ENCODE results near the gene PHF1. TPM values are rescaled to one million over a fixed set of nuclear protein-coding genes. Genes with fewer than 3 reads are reported as not detected.

Gene PHF1
- polyA plus RNA-seq, 5 donors, result 53.1 to 88.9 (median 82.8) TPM

DNA sequence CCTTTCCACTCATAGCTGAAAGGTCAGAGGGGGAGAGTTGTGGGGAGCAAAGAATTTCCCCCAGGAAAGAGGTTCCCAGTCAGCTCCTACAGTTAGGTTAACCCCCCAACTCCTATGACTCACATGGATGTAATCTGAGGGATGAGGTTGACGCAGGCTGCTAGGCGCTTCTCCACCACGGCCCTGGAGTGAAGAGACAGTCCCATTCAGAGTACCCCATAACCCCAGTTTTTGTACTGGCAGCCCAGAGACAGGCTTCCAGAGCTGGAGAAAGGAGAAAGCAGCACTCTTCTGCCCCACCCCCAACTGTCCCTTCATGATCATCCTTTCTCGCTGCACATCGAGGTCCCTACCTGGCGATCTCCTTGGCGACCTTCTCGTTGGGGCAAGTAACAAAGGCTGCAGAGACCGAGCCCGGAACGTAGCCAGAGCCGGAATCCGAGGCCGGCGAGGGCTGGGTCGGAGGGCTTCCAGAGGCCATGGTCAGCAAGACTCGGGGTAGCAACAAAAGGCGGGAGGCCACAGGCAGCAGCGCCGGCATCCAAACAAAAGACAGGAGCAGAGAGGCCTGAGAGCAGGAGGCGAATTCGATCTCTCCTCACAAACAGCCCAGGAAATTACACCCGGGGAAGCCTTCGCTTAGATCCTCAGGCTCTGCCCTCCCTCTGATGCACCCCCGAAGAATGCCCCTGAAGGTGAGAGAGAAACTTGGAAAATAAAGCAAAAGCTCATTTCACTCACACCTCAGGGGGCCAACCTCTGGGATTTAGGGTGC is 6.5 kb downstream of the PHF1 start:
- no peak for DNase-seq

GRCh38 chr6:33417903-33418689 is 7.3 kb downstream of the PHF1 start, which contains the start of gene CUTA:
Gene CUTA, minus strand, starts transcription at chr6:33418107. Its CDS starts 107 bp downstream, at chr6:33418000.
- peak; percentile 100 for DNase-seq

DNA sequence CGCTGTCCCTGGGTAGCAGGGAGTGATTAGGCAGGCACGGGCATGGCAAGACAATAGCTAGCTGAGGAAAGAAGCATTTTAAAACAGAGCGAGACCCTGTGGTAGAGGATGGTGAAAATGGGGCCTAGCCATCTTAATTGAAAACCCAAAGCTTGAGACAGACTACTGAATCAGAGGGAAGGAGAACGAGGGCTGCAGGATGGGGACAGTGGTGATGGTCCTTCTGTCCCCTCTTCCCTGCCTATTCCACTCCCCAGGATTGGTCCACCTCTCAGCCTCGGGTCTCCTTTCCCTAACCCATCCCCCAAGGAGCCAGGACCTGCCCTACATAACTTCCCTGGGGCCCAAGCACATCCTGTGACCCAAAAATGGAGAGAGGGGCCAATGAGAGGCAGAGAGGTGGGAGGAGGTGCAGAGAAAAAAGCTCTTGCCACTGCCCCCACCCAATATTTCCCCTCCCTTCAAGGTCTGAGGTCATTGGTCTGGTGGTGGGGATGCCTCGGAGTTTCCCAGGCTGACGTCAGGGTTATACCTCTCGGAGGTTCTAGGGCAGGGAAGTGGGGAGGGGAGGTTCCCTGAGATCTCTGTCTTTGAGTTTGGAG is 8.0 kb downstream of the PHF1 start:
- no peak for DNase-seq

DNA sequence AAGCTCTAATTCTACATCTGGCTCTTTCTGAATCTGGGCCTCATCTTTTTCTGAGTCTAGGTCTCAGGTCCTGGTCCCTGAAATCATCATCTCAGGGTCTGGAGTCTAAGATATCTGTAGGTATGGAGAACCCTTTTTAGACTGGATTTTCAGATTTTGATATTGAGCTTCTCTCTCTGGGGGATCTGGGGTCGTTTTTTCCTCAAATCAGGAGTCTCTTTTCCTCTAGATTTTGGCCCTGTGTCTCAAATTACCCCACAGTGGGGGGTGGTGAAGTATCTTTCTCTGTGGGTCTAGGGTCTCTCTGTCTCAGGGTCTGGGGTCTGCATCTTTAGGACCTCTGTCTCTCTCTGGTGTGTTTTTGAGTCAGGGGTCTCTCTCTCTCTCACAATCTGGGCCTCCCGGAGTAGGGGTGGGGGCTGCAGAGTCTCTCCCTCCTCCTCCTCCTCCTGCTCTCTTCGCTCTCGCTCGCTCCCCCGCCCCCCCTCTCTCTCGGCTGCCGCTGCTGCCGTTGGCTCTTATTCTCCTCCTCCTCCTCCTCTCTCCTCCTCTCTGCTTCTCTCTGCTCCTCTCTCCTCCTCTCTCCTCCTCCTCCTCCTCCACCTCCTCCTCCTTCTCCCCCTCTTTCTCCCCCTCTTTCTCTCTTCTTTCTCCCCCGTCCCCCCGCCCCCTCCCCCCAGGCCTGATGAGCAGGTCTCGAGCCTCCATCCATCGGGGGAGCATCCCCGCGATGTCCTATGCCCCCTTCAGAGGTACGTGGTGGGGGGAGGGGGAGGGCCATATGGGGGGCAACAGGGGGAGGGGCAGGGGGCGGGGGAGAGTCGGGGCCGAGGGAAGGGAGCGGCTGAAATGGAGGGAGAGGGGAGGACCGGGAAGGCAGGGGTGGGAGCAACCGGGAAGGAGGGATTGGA is 9.0 kb downstream of the PHF1 start, which contains the start of gene SYNGAP1:
SYNGAP1 (plus strand) TSS at position 486 of the 911 bp plus-strand sequence; CDS start at position 686, 200 bp downstream.
- peak in 1 of 2 donors; percentile 65 for DNase-seq

DNA sequence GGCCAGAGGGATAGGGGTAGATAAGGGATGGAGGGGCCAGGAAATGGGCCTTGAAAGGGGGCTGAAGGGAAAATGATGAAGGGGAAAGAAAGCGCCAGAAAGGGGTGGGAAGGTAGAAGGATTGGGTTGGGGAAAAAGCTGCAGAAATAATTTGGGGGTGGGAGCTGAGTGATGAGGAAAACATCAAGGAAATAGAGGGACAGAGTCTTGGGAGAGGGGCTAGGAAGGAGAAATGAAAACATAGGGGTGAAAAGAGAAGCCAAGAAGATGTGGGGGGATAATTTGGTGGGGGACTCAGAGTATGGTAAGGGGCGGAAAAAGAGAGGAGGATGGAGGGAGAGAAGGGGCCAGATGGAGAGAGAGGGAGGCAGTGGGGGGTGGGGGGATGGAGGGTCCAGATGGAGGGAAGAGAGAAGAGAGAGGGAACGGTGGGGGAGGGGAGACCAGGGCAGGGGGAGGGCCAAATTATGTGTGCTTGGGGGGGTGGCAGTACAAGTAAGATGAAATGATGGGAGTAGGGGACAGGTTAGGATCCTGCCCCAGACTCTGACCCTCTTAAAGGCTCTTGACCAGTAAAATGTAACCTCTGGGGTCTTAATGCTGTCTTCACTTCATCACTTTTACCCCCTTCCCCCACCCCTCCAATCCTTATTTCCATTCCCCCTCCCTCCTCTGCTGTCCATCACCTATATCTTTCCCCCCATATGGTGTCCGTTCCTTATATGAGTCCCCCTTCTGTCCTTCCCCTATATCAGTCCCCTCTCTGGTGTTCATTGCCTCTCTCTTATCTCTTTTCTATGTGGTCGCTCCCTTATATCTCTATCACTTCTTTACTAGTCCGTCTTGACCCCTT is 9.9 kb downstream of the PHF1 start:
- no peak for DNase-seq

GRCh38 chr6:33421344-33421643 is 10.5 kb downstream of the PHF1 start:
- DNase-seq, result no peak

- DNase-seq, result no peak
These were observed 13.0 kb downstream of the PHF1 start for GRCh38 chr6:33423777-33424176.

DNA sequence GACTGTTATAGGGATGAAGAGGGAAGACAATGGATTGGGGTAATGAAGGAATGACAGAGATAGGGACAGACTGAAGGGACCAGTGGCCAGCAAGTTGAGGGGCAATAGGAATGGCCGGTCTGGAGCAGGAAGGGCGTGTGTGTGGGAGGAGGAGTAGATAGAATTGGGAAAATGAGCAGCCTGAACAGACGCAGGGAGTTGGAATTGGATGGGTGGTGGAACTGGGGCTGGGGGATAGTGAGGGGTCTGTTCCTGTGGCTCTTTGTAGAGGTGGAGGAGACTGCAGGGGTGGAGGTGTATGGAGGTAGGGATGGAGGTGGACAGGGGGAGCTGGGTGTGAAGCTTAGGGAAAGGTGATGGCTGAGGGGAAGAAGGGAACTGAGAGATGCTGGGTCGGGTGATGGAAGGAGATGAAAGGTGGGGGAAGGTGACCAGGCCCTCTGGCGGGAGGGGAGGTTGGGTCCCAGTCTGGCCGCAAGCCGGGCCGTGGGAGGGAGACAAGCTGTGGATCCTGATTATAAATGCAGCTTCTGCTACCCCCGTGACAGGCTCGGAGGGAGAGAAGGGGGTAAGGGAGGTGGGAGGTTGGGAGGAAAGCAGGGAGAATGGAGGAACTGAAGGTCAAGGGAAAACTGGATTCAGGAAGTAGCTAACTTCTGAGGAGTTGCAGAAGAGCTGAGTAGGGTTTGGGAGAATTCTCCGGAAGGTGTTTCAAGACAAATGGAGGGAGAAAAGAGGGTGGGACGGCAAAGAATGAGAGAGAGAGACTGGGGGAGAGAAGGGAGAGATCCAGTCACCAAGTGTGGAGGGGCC is 14.2 kb downstream of the PHF1 start:
- DNase-seq, result no peak

DNA sequence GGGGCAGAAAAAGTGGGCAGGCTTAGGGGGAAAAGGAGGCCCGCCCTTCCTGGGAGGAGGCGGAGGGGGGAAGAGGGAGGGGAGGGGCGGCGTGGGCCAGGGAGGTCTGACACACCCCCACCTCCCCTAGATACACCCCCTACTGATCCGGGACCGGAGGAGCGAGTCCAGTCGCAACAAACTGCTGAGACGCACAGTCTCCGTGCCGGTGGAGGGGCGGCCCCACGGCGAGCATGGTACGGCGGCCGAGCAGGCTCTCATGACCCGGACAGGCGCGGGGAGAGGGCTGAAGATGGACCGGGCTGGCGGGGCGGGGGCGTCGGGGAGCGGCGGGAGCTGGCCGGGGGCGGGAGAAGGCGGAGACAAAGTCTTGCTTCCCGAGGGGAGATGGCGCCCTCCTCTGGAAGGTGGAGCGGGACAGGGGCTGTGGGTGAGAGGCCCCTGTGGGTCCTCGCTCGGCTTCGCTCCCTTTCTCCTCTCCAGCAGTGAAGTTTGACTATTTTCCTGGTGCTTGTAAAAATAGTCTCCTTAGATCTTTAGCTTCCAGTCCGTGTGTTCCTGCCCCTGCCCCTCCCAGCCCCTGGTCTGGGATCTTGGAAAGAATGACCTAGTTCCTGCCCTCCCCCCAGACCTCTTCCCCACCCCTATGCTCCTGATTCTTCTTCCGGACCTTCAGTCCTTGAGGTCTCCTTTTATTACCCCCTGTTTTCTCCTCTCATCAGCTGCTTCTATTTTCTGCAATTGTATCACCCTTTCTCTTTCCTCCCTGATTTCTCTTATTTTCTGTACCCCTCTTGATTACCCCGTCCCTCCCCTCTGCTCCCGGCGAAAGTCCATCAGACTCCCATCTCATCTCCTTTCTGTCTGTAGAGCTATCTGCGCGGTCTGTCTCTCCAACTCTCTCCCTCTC is 15.1 kb downstream of the PHF1 start:
- DNase-seq, result peak; percentile 87

- no peak for DNase-seq
These were observed 16.0 kb downstream of the PHF1 start for GRCh38 chr6:33426590-33427511.

DNA sequence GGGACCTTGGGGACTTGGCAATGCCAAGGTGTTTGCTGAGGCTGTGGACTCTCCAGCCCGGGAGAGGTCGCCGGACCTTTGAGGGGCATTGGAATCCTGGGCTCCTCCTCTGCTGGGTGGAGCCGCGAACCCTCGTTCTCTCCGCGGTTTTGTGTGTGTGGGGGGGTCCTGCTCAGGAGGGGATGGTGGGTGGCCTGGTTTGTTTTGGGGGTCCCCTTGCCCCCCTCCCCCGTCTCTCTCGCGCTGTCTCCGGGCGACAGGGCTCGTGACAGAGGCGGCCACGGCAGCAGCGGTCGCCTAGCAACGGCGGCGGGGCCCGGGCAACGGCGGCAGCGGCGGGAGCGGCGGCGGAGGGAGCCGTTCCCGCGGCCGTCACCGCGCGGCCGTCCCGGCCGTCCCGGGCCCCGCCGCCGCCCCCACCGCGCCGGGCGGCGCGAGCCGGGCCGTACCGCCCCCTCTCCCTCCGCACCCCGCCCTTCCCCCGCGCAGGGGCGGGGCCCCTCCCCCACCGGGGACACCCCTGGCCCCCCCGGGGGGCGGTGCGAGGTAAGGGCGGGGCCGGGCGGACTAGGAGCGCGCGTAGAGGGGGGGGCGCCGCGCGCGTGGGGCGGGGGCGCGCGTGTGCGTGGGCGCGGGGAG is 16.9 kb downstream of the PHF1 start:
- DNase-seq, result no peak

- no peak for DNase-seq
These were observed 17.6 kb downstream of the PHF1 start for GRCh38 chr6:33428224-33428965.

- DNase-seq, result no peak
These were observed 18.3 kb downstream of the PHF1 start for GRCh38 chr6:33428966-33429749.

- no peak for DNase-seq
These were observed 18.9 kb downstream of the PHF1 start for GRCh38 chr6:33429750-33430052.

GRCh38 chr6:33430334-33430733 is 19.5 kb downstream of the PHF1 start:
- DNase-seq, result no peak

Measured in right lung (tissue), 5 donors.